OCI-LY1 (cell line): ENCODE data around the gene FBXO3.
A peak's percentile ranks its signal among the peaks of the same experiment; 100 is the strongest.

Source experiments
- H2AFZ ChIP-seq: fragments of 200-600 bp; sonication (generic), shearing (Covaris generic); 2 replicates; pipeline ENCODE4 v1.6.0; 2014; ENCODE audit warnings: antibody characterized with exemption, mild to moderate bottlenecking, low read length
- H3F3A ChIP-seq: fragments of 200-600 bp; sonication (generic), shearing (Covaris generic); 2 replicates; pipeline ENCODE4 v1.6.0; 2014; ENCODE audit warnings: mild to moderate bottlenecking, antibody characterized with exemption, low read length, moderate library complexity; ENCODE audit not compliant: insufficient read depth
- H3K27ac ChIP-seq: fragments of 200-600 bp; sonication (generic); 2 replicates; pipeline ENCODE4 v1.5.1; 2014; ENCODE audit warnings: low read length, mixed run types, mild to moderate bottlenecking, low read depth; ENCODE audit not compliant: poor library complexity, severe bottlenecking
- H3K27me3 ChIP-seq: fragments of 200-600 bp; sonication (generic); 2 replicates; pipeline ENCODE4 v1.6.0; 2014; ENCODE audit warnings: antibody characterized with exemption, mild to moderate bottlenecking, low read length, moderate library complexity; ENCODE audit not compliant: insufficient read depth
- H3K36me3 ChIP-seq: fragments of 200-600 bp; sonication (generic); 2 replicates; pipeline ENCODE4 v1.6.1; 2014; ENCODE audit warnings: mild to moderate bottlenecking, antibody characterized with exemption, low read length, moderate library complexity, mixed read lengths; ENCODE audit not compliant: insufficient read depth
- H3K4me1 ChIP-seq: fragments of 200-600 bp; sonication (generic); 2 replicates; pipeline ENCODE4 v1.5.1; 2014; ENCODE audit warnings: mild to moderate bottlenecking, low read length, moderate library complexity; ENCODE audit not compliant: insufficient read depth, severe bottlenecking
- H3K4me2 ChIP-seq: fragments of 200-600 bp; sonication (generic), shearing (Covaris generic); 2 replicates; pipeline ENCODE4 v1.6.1; 2014; ENCODE audit warnings: low read length
- H3K4me3 ChIP-seq: fragments of 200-600 bp; sonication (generic); 2 replicates; pipeline ENCODE4 v1.5.1; 2014; ENCODE audit warnings: low read length, low read depth, mild to moderate bottlenecking, mixed read lengths; ENCODE audit not compliant: poor library complexity, severe bottlenecking
- H3K79me2 ChIP-seq: fragments of 200-600 bp; shearing (Covaris generic); 2 replicates; pipeline ENCODE4 v1.6.1; 2016; ENCODE audit warnings: mixed run types, low read length, mixed read lengths; ENCODE audit not compliant: insufficient read depth
- H3K9ac ChIP-seq: fragments of 200-600 bp; sonication (generic), shearing (Covaris generic); 2 replicates; pipeline ENCODE4 v1.6.1; 2014; ENCODE audit warnings: mild to moderate bottlenecking, low read length, mixed read lengths
- H3K9me2 ChIP-seq: fragments of 200-600 bp; sonication (generic), shearing (Covaris generic); 2 replicates; pipeline ENCODE4 v1.6.1; 2014; ENCODE audit warnings: low read depth, mild to moderate bottlenecking, low read length, mixed read lengths
- H3K9me3 ChIP-seq: fragments of 200-600 bp; shearing (Covaris generic); 2 replicates; pipeline ENCODE4 v1.6.1; 2014; ENCODE audit warnings: low read length, mixed read lengths
- H4K20me1 ChIP-seq: fragments of 200-600 bp; sonication (generic), shearing (Covaris generic); 2 replicates; pipeline ENCODE4 v1.6.0; 2016; ENCODE audit warnings: mild to moderate bottlenecking, low read length; ENCODE audit not compliant: insufficient read depth
- CTCF ChIP-seq: fragments of 200-600 bp; sonication (generic), shearing (Covaris generic); IDR thresholded peaks from 2 replicates; pipeline ENCODE4 v1.5.1; 2017; ENCODE audit warnings: mild to moderate bottlenecking, antibody characterized with exemption, low read length, moderate library complexity, mixed read lengths
- EZH2 ChIP-seq: fragments of 200-600 bp; sonication (generic), shearing (Covaris generic); IDR thresholded peaks from 2 replicates; pipeline ENCODE4 v1.8.0; 2017; ENCODE audit warnings: borderline replicate concordance, mixed run types, mild to moderate bottlenecking, antibody characterized with exemption, low read length, moderate library complexity, mixed read lengths

The FBXO3 gene

GRCh38 chr11:33785609-33786008 lies 11.3 kb upstream of the FBXO3 start:
- Histone ChIP-seq H2AFZ (no peak overlapping the region), H3K27me3 (no peaks in the 10 kb centered on the region), H3K9me2 (no peaks in the 10 kb centered on the region), H4K20me1 (no peaks in the 10 kb centered on the region), H3K4me1 (no peaks in the 10 kb centered on the region), H3K9me3 (no peaks in the 10 kb centered on the region), H3K4me3 (no peak overlapping the region), H3K9ac (no peak overlapping the region), H3K4me2 (no peak overlapping the region), H3K79me2 (no peaks in the 10 kb centered on the region), H3K27ac (no peak overlapping the region), H3K36me3 (no peaks in the 10 kb centered on the region), H3F3A (no peaks in the 10 kb centered on the region)
- TF ChIP-seq CTCF (no peak), EZH2 (no peak)

GRCh38 chr11:33779849-33780528 lies 5.7 kb upstream of the FBXO3 start:
- H3K27ac ChIP-seq = no peak overlapping the region
- TF ChIP-seq EZH2 (no peak), CTCF (no peak)
- H3K9me2 ChIP-seq = no peaks in the 10 kb centered on the region
- peaks cover 16% of the 10 kb centered on the region for H3K4me1 ChIP-seq
- no peak overlapping the region for H2AFZ ChIP-seq
- H3K27me3 ChIP-seq = no peaks in the 10 kb centered on the region
- no peaks in the 10 kb centered on the region for H3K36me3 ChIP-seq
- no peak overlapping the region for H3K4me3 ChIP-seq
- no peaks in the 10 kb centered on the region for H4K20me1 ChIP-seq
- H3K9ac ChIP-seq = no peak overlapping the region
- no peak overlapping the region for H3K4me2 ChIP-seq
- no peaks in the 10 kb centered on the region for H3F3A ChIP-seq
- no peaks in the 10 kb centered on the region for H3K9me3 ChIP-seq
- H3K79me2 ChIP-seq = no peaks in the 10 kb centered on the region

GRCh38 chr11:33778675-33779074 lies 4.4 kb upstream of the FBXO3 start:
- Histone ChIP-seq H3K4me1 (peaks cover 19% of the 10 kb centered on the region), H4K20me1 (no peaks in the 10 kb centered on the region), H3F3A (no peaks in the 10 kb centered on the region), H3K27ac (no peak overlapping the region), H2AFZ (no peak overlapping the region), H3K79me2 (no peaks in the 10 kb centered on the region), H3K4me3 (no peak overlapping the region), H3K27me3 (no peaks in the 10 kb centered on the region), H3K4me2 (0 out of 2 replicates have a peak overlapping the region, but pooled peaks have one; percentile 14), H3K9me2 (no peaks in the 10 kb centered on the region), H3K36me3 (no peaks in the 10 kb centered on the region), H3K9ac (no peak overlapping the region), H3K9me3 (no peaks in the 10 kb centered on the region)
- no peak for TF ChIP-seq CTCF
- no peak for TF ChIP-seq EZH2
